GM18498 (cell line): ENCODE results near the gene NR3C1.
"Not testable (repeated sequence)": the region's sequence is repeated elsewhere in the genome, so short reads cannot be mapped to it uniquely, and the experiment has no call there.

ENCODE experiments used
- ATAC-seq: cut with Tn5 transposase; IDR thresholded peaks from one replicate; pipeline ENCODE4 v1.9.1; 2021; ENCODE audit warnings: mild to moderate bottlenecking, moderate library complexity; ENCODE audit not compliant: unreplicated experiment

The NR3C1 gene

GRCh38 chr5:143341807-143342570 is 61.5 kb downstream of the NR3C1 start:
- no peak for ATAC-seq

- no peak for ATAC-seq
These were observed 62.4 kb downstream of the NR3C1 start for GRCh38 chr5:143340891-143341685.

- no peak for ATAC-seq
These were observed 64.7 kb downstream of the NR3C1 start for GRCh38 chr5:143338658-143339366.

- ATAC-seq = no peak
These were observed 65.5 kb downstream of the NR3C1 start for GRCh38 chr5:143337946-143338345.

- no peak for ATAC-seq
These were observed 67.0 kb downstream of the NR3C1 start for GRCh38 chr5:143336485-143336884.

DNA sequence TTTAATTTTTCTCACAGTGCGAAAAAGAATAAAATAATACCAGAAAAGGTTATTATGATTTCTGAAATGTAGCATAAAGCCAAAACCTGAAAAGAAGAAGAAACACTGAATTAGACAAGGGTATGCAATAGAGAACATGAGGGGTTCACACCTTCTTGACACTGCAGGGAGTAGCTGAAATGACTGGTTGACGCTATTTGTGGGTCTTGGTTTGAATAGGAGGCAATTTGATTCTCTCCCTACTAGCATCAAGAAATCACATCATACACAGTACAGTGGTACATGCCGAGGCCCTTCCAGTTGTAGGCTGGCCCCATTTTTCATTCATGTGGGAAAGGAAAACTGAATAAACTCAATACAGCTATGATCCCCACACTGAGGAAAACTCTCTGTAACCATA is 68.6 kb downstream of the NR3C1 start:
- no peak for ATAC-seq

- ATAC-seq = not testable (repeated sequence)
These were observed 69.1 kb downstream of the NR3C1 start for GRCh38 chr5:143334380-143334779.

- ATAC-seq = no peak
These were observed 71.5 kb downstream of the NR3C1 start for GRCh38 chr5:143331956-143332355.

- ATAC-seq = no peak
These were observed 73.6 kb downstream of the NR3C1 start for GRCh38 chr5:143329843-143330242.

DNA sequence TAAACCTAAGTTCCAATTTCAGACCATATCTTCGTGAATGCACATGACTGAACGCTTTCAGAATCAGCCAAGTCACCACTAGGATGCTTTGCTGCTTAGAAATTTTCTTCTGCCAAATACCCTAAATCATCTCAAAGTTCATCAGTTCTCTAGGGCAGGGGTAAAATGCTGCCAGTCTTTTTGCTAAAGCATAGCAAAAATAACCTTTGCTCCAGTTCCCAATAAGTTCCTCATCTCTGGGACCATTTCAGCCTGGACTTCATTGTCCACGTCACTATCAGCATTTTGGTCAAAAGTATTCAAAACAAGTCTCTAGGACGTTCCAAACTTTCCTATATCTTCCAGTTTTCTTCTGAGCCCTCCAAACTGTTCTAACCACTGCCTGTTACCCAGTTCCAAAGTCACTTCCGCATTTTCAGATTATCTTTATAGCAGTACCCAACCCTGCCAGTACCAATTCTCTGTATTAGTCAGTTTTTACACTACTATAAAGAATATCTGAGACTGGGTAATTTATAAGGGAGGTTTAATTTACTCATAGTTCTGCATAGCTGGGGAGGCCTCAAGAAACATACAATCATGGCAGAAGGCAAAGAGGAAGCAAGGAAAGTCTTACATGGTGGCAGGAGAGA is 74.8 kb downstream of the NR3C1 start:
- ATAC-seq = no peak

- ATAC-seq = not testable (repeated sequence)
These were observed 78.4 kb downstream of the NR3C1 start for GRCh38 chr5:143325086-143325485.

DNA sequence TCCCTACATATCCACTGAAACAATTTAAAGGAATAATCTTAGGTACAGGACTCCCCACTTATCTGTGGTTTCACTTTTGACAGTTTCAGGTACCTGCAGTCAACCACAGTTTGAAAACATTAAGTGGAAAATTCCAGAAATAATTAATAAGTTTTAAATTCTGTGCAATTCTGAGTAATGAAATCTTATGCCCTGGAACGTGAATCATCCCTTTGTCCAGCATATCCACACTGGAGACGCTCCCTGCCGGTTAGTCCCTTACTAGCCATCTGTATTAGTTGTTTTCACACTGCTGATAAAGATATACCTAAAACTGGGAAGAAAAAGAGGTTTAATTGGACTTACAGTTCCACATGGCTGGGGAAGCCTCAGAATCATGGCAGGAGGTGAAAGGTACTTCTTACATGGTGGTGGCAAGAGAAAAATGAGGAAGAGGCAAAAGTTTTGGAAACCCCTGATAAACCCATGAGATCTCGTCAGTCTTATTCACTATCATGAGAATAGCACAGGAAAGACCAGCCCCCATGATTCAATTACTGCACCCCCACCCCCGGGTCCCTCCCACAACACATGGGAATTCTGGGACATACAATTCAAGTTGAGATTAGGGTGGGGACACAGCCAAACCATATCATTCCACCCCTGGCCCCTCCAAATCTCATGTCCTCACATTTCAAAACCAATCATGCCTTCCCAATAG is 80.4 kb downstream of the NR3C1 start:
- not testable (repeated sequence) for ATAC-seq

DNA sequence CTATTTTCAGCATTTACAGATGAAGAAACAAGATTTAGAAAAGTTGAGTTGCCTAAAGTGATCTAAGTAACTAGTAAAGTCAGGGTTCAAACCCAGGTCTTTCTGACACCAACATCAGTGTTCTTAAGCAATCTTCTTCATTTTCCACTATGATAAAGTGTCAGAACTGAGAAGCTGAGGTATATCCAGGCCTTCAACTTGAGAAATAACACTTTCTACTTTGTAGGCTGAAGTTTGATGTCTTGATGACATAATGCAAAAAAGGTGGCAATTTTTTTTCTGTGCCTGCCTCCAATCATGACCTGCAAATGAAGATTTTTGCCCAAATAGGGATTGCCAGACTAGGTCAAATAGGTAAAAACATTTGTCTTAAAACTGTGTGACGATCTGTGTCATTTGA is 81.3 kb downstream of the NR3C1 start:
- no peak for ATAC-seq

GRCh38 chr5:143319437-143320227 is 83.9 kb downstream of the NR3C1 start:
- ATAC-seq = no peak

GRCh38 chr5:143318833-143319232 is 84.7 kb downstream of the NR3C1 start:
- ATAC-seq = no peak

DNA sequence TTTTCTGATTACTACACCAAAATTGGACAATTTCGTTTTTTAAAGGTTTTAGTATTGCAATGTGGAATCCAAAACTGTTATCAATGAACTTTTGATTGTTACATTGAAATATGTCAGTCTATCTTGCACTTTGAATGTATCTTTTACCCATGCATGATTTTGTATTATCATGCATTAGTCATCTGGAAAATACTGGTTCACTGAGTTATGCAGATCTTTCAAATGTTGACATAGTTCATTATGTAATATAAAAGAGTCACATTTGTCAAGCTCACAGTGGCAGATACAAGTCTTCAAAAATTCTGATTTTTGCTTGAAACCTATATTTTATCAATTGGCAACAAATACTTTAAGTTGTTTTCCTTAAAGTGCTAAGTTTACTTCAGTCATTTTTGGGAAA is 85.2 kb downstream of the NR3C1 start:
- ATAC-seq = no peak

DNA sequence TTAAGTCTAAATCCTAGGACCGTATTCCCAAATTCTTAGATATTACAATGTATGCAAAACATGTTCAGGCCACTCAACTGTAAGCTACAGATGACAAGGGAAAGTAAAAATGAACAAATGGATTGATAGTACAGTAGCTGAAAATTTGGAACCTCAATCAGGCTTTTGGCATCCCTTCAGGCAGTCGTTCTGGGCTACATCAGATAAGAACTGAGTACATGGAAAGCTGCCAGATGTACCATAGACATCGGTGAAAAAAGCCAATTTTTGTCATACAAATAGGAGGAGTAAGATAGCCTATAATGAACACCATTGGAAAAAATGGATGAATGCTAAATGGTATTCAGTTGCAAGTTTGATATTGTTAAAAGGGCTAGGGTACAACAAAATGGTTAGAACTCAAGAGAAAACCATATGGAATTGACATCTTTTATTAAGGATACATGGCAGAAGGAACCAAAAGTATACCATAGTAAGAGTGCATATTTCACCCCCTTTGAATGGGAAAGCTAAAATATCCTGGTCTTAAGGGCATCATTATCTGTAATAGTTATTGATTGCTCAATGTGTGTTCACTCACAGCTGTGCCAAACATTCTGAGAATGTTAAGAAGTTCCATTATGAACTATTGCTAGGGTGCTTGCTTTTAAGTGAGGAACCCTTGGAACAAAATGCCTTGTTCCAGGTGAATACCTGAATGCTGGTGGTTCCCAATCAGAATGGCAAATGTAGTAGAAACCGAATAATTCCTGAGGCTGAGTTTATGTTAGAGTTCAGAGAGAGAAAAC is 86.4 kb downstream of the NR3C1 start:
- no peak for ATAC-seq

- no peak for ATAC-seq
These were observed 87.1 kb downstream of the NR3C1 start for GRCh38 chr5:143316337-143316736.

- ATAC-seq = no peak
These were observed 87.6 kb downstream of the NR3C1 start for GRCh38 chr5:143315929-143316328.
